RKO (cell line): ENCODE data around the gene GLYATL1.
"Not testable (repeated sequence)": the region's sequence is repeated elsewhere in the genome, so short reads cannot be mapped to it uniquely, and the experiment has no call there.

Source experiments
- DNase-seq: peaks from one replicate; pipeline ENCODE4 v3.0.0-alpha.2; 2016; ENCODE audit warnings: low spot score

The GLYATL1 gene

GRCh38 chr11:58998480-58999290 lies 59.4 kb downstream of the GLYATL1 start:
- no peak for DNase-seq

- DNase-seq: no peak
Observed at GRCh38 chr11:58999291-58999680, 60.0 kb downstream of the GLYATL1 start.

GRCh38 chr11:59000003-59000402 lies 60.7 kb downstream of the GLYATL1 start:
- no peak for DNase-seq

GRCh38 chr11:59002006-59002405 lies 62.7 kb downstream of the GLYATL1 start:
- DNase-seq: not testable (repeated sequence)
